GM18868 (cell line): Measurements from ENCODE around the gene PLXNA3.

ENCODE experiments used
- ATAC-seq: cut with Tn5 transposase; IDR thresholded peaks from one replicate; pipeline ENCODE4 v1.9.1; 2021; ENCODE audit warnings: mild to moderate bottlenecking, moderate library complexity; ENCODE audit not compliant: unreplicated experiment

Gene PLXNA3

GRCh38 chrX:154476821-154477220 lies 18.7 kb downstream of the PLXNA3 start:
- no peak for ATAC-seq

- no peak for ATAC-seq
Measured at GRCh38 chrX:154477891-154478477, 19.9 kb downstream of the PLXNA3 start.

DNA sequence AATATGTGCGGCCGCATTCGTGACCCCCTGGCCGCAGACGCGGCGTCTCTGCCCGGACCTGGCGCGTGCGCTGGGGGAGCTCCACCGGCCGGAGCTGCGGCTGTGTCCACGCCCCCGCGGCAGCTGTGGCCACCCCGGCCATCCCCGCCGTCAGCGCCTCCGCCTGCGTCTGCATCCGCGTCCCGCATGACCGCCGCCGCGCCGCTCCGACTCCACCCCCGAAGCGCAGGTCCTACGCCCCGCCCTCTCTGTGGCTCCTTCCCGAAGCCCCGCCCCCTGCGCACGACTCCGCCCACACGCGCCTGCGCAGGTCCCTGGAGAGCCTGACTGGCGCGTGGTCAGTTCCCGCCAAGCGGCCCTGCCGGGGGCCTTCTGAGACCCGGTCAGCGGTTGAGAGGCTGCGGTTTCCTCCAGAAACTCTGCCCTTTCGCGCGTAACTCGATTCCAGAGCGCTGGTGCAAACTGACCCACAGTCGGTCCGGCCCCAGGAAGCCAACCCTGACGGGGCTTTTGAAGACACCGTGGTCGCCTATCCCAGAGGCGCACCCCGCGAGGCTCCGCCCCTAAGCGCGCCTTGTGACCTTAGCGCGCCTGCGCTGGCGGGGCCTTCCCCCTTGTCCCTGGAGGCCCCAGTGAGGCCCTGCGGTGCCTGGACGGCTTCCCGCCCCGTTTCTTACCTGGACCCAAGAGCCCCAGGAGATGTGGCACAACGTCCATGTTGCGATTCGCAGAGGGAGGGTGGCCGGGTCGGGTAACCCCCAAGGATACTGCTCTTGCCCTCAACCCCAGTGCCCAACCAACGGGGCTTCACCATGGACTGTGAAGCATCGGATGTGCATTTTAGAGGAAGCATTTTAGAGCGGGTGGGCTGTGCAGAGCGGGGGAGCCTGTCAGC lies 20.9 kb downstream of the PLXNA3 start, which contains the start of gene LAGE3:
TSS of gene LAGE3 (minus strand) at position 554 of the 895 bp plus-strand sequence. CDS start at position 188, 366 bp downstream.
- peak; percentile 89 for ATAC-seq

- no peak for ATAC-seq
Measured at GRCh38 chrX:154481195-154481594, 23.1 kb downstream of the PLXNA3 start.

GRCh38 chrX:154481911-154482601 lies 24.0 kb downstream of the PLXNA3 start:
- ATAC-seq = no peak

DNA sequence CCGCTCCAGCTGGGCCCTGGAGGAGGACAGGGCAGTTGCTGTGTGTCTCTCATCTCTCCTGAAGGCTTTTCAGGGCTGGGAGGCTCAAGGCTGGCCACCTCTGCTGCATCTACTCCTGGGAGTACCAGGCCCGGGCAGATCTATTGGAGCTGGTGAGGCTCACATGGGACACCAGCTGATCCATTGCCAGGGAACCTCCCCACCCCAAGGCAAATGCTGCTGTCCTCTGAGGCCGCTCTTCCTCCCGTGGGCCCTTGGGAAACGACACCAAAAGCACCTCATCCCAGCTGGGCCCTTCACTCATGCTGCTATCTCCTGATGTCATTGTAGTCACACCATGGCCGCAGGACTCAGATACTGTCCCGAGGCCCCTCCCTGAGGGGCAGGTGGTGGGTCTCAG lies 24.7 kb downstream of the PLXNA3 start:
- ATAC-seq = no peak

- no peak for ATAC-seq
Measured at GRCh38 chrX:154483325-154483724, 25.2 kb downstream of the PLXNA3 start.

DNA sequence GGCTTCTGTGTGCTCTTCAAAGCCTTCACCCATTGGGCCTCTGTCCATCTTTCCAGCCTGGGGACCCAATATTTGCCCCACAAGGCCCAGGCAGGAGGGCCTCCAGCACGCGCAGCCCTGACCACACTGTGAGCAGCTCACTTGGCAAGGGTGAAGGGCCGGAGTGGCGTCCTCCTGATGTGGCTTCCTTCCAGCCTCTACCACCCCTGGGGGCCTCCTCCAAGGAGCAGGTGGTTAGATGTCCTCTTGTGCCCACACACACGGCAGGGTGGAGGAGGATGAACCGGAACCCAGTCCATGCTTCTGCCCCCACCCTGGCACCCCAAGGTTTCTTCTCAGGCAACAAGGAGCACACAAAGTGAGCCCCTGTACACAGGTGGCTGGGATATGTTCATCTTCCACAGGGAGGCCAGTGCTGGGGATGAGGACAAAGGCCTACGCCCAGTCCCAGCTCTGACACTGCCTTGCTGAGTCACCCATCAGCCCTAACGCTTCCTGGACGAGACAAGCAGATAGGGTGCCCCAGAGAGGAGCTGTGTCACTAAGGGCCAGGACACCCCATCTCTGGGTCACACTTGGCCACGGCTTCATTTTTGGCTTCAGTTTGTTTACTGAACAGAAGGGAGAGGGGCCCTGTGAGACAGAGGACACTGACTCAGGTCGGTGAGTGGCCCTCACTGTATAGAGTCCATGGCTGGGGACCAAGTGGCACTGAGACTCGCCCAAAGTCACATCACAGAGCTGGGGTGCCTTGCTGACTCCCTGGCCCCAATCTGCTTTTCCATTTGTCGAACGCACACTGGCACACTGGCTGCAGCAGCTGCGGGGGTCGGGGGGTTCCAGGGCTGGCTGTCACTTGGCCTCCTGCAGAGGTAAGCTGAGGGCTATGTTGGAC lies 26.4 kb downstream of the PLXNA3 start:
- ATAC-seq = no peak

- ATAC-seq = no peak
Measured at GRCh38 chrX:154485150-154486051, 27.3 kb downstream of the PLXNA3 start.

GRCh38 chrX:154486052-154486395 lies 27.9 kb downstream of the PLXNA3 start:
- no peak for ATAC-seq

DNA sequence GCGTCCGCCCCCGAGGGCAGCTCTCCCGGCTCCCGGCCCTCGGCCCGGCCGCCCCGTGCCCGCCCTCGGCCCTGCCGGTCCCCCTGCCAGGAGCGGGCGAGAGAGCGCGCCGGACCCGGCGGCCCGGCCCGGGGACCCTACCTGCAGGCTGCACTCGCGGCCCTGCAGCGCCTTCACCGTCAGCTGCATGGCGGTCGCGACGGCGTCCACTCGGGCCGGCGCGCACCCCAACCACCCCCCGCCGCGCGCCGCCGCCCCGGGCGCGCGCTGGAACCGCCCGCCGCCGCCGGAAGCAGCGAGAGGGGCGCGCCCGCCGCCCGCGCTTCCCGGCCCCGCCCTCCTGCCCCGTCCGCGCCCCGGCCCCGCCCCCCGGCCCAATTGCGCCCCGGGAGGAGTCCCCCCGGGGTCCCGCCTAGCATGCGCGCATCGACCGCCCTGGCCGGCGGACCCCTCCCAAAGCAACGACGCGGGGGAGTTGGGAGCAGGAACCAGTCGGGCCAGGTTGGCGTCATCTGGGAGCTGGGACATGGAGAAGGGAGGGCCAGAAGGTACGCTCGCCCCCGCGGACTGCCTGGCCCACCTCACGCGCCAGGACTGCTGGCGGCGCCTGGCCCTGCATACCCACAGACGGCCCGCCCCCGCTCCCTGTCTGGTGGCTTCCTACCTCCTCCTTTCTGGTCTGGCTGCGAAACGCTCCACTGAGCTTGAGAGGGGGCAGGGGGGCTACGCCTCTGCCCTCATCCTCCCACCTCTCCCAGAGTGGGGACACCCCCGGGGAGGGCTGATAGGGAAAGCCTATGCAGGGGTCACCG lies 28.5 kb downstream of the PLXNA3 start, which contains the start of gene UBL4A:
TSS of gene UBL4A (minus strand) at position 220 of the 812 bp plus-strand sequence. CDS start at position 189, 31 bp downstream.
- peak; percentile 29 for ATAC-seq

DNA sequence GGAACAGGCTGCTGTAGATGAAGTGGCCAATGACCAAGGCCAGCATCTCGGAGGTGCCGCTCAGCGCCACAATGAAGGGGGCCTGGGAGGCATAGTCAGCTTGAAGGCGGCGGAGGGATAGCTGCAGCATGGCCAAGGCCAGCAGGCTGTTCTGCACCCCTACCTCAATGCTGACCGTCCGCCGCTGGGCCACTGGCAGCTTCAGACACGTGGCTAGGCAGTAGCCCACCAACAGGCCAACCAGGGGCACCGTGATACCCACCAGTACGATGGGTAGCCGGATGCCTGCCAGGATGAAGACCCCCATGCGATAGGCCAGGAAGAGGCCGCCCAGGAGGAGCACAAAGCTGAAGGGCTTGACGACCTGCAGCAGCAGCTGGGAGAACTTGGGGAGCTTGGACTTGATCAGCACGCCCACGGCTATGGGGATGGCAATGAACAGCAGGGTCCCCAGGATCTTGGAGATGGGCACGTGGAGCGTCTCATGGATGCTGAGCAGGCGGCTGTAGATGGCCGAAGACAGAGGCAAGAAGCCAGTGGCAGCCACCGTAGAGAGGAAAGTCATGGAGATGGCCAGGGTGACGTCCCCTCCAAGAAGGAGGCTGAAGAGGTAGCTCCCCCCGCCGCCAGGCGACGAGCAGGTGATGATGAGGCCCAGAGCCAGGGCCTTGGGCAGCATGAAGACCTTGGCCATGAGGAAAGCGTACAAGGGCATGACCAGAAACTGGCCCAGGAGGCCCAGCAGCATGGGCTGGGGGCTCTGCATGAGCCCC lies 29.6 kb downstream of the PLXNA3 start:
- no peak for ATAC-seq

DNA sequence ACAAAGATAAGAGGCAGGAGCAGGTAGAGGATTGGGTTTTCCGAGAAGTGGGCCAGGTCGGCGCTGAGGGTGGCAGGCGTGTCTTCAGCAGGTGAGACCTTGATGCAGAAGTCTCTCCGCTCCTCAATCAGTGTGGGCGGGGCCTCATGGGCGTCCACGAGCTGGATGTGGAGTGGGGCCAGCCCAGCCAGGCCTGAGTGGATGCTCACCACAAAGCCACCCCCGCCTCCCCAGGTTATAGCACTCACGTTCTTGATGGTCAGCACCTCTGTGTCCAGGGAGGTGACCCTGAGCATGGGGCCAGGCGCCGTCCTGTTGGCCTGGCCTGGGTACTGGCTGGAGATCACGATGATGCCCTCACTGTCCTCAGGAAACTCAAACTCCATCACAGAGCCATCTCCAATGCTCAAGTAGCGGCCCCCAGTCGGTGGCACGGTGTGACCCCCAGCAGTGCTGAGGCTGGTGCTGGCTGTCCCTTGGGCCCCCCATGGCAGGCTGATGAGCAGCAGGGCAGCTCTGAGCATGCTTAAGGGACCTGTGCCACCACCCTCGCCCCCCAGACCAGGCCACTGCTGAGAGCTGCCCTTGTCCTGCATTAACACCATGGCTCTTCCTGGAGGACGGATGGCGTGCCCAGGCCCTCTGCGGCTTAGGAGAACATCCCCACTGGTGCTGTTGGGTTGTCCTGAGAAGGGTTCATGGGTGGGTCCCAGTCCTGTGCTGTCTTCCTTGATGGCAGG lies 30.4 kb downstream of the PLXNA3 start:
- no peak for ATAC-seq

GRCh38 chrX:154489182-154489581 lies 31.1 kb downstream of the PLXNA3 start:
- ATAC-seq = no peak

GRCh38 chrX:154490021-154490413 lies 31.9 kb downstream of the PLXNA3 start:
- ATAC-seq = peak; percentile 13

DNA sequence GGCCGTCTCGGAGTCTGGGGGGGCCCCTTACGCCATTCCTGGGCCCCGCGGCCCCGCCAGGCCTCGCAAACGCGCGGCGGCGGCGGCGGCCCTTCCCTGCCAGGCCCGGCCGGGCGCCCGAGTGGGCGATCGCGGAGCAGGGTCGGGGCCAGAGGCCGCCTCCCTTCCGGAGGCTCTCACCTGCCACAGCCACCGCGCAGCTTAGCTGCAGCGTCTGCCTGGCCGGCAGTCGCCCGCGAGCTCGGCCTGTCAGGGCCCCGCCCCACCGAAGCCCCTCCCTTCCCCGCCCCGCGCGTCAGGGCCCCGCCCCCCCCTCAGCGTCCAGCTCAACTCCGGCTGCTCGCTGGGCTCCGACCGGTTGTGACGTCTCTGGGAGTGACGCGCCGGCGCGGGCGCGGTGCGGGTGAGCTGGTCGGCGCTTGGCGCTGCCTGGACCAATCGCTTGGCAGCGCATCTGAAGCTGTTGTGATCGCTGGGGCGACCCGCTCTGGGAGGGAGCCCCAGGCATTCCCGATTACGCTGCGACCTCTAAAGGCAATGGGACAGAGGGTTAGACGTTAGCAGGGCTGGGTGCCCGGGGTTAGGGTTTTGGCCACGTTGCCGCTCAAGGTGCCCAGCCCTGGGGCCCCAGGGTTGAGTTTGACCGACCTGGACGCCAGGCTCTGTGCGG lies 32.5 kb downstream of the PLXNA3 start, which contains the start of gene SLC10A3:
TSS of gene SLC10A3 (minus strand) at position 216 of the 670 bp plus-strand sequence. CDS start 1,689 bp downstream, outside the sequence.
- ATAC-seq = peak; percentile 90

GRCh38 chrX:154494715-154495114 lies 36.6 kb downstream of the PLXNA3 start:
- ATAC-seq = no peak
